Measurements from ENCODE around the gene MPRIP.

The MPRIP gene

DNA sequence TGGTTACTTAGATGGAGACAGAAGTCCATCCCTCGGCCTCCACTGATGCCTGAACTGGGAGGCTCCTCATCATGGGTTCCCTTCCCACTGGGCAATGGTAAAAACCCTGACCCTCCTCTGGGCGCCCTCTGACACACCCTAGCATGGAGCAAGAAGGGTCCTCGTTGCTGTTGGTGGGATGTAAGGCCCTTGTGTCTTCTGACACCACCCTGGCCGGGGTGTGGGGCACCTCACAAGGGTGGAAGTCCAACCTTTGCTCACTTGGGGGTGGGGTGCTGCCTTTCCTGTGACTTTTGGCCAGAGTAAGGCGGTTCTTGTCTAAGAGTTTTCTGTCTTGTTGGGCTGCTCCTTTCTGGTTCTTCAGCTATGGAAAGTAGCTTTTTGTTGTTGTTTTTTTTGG, 28.7 kb downstream of the MPRIP start:
- DNase-seq (ENCODE audit: low read depth, low spot score): no peak

DNA sequence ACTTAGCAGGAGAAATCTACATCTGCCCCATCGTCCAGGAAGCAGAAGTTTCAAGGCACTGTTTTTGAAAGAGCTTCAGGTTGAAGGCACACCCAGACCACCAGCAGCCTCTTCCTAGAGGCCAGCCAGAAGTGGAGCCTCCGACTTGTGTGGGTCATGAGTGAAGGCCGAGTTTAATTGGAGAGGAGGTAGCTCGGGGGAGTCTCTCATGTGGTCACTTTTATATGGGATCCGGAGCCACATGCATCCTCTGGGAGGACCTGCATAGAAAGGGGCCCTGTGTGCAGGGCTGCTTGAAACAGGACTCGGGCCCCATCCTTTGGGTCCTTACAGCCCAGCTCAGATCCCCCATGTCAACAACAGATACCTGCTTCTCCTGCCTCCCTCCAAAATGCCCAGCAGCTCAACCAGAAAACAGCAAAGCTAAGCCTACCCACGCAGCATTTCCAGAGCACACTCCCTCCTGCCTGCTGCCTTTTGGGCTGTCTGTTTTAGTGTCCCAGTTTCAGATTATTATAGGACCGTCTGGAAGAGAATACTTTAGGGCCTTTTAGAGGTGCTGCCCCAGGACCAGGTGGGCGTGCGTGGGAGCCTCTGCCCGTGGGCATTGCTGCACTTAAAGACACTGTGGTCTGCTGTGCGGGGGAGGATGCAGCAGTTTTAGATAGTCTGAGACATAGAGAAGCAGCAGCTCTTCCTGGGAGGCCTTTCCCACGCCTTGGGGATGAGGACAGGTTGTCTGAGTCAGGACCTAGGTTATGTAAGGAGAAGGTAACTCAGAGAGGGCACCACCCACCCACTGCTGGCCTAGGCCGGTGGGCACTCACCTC, 29.5 kb downstream of the MPRIP start:
- no peak for DNase-seq (ENCODE audit: low read depth, low spot score)

DNA sequence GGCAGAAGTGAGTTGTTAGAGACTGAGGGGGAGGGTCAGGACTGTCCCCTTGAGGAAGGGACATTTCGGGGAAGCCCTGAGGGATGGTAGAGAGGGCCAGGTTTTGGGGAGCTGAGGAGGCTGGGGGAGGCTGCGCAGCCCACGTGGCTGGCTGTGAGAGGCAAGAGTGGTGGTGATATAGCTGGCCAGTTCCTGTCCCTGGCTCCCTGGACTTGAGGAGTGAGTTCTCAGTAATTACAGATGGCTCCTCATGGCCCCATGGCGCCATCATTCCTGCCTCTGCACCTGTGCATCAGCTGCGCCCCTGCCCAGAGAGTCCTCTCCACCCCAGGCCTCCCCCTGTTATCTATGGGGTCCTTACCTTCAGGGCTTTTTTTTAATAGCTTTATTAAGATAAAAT, 30.3 kb downstream of the MPRIP start:
- DNase-seq (ENCODE audit: low read depth, low spot score): no peak

DNA sequence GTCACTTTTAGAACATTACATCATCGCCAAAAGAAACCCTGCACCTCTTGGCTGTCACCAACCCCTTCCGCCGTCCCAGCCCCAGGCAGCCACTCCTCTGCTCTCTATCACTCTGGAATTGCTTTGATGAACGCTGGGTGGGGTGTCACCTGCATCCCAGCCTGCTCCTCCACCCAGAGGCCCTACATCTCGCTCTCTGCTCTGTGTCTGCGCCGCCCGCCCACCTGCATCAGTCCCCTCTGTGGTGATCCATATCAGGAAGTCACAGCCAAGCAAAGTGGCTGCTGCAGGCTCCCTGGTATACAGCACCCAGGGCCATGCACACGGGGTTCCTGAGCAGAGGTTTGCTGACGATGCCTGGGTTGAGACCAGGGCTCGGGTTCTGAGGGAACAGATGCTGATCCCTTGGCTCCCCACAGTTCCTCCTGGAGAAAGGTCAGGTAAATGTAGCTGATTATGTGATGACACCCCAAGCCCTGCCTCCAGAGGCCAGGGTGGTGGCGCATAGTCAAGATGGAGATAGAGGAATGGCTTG, 30.8 kb downstream of the MPRIP start:
- no peak for DNase-seq (ENCODE audit: low read depth, low spot score)

DNA sequence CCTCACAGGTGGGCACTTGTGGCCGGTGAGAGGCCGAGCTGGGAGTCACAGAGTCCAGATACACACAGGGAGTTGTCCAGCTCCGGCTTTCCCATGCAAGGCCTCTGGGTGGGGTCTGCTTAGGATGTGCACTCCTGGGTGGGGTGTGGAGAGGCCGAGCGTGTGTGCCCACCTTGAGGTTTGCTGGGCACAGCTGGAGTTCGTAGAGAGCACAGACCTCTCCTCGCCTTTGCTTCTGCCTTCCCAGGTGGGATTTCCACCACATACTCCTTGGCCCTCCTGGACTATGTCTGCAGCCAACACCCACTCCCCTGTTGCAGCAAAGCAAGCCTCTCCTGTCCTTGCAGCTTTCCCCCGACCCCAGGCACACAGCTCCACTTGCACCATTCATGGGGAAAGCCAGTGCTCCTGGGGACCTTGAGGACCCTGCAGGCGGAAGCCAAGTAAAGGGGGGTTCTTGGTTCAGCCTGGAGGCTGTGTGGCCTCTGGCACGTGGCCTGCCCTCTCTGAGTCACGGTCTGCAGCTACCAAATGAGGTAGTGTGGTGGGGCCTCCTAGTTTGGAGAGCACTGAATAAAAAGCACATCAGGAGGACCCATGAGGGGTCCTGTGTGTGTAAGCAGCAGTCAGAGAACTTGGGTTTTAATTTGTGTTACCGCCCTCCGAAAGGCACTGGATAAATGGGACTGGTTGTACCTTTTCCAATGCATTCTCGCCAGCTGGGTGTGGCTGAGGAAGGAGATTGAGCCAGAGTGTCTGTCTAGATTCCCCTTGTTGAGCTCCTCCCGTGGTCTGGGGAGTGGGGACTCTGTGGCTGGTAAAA, 31.5 kb downstream of the MPRIP start:
- DNase-seq (ENCODE audit: low read depth, low spot score): peak; percentile 35

DNA sequence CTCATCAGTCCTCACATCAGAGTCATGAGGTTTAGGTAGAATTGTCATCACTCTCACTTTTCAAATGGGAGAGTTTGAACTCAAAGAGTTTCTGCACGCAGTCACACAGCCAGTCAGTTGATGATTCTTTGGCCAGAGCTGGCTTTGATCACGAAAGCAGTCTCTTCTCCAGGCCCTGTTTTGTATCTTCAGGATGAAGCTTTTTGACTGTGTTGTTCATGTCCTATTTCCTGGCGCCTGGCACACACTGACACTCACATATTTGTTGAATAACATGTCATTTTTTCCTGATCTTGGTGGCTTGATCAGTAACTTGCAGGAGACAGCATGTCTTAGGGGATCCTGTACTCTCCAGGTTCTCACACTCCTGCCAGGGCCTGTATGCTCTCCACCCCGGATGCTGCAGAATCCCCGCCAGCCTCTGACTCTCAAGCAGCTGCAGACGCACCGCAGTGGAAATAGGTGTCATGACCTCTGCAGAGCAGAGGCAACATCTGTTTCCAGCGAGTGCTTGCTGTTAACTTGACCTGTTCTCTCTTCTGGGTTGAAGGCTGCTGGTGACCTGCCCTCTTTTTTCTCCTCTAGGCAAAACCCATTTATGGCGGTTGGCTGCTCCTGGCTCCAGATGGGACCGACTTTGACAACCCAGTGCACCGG, 33.0 kb downstream of the MPRIP start:
- DNase-seq (ENCODE audit: low read depth, low spot score): no peak

DNA sequence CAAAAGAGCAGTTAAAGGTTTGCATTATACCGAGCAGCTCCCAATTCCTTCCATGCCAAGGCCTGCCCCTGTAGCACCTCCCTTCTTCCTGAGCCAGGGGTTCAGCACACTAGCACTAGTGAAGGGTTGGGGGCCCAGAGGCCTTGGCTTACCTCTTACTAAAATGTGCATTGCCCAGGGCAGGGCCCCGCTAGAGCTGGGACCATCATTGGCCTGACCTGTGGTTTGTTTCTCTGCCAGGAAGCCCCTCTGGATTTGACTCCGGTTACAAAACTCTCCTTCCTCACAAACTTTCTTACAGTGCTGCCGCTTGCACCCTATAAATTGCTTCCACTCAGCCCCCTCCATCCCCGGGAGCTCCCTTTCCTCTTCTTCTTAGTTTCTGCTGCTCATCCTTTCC, 33.8 kb downstream of the MPRIP start:
- no peak for DNase-seq (ENCODE audit: low read depth, low spot score)

DNA sequence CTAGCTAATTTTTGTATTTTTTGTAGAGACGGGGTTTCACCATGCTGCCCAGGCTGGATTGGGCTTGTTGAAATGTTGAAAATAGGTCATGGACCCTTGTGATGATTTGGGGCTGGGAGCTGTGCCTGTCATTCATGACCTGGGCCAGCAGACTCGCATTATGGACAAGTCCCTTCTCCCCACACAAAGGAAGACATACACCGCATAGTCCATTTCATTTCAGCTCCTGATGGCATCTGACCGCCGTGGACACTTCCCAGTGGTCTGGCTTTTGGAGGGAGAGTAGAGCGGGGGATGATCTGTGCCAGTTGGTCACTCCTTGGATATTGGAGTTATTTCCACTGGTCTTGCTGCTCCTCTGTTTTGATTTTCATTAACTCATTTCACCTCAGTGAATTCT, 34.8 kb downstream of the MPRIP start:
- DNase-seq (ENCODE audit: low read depth, low spot score): no peak

DNA sequence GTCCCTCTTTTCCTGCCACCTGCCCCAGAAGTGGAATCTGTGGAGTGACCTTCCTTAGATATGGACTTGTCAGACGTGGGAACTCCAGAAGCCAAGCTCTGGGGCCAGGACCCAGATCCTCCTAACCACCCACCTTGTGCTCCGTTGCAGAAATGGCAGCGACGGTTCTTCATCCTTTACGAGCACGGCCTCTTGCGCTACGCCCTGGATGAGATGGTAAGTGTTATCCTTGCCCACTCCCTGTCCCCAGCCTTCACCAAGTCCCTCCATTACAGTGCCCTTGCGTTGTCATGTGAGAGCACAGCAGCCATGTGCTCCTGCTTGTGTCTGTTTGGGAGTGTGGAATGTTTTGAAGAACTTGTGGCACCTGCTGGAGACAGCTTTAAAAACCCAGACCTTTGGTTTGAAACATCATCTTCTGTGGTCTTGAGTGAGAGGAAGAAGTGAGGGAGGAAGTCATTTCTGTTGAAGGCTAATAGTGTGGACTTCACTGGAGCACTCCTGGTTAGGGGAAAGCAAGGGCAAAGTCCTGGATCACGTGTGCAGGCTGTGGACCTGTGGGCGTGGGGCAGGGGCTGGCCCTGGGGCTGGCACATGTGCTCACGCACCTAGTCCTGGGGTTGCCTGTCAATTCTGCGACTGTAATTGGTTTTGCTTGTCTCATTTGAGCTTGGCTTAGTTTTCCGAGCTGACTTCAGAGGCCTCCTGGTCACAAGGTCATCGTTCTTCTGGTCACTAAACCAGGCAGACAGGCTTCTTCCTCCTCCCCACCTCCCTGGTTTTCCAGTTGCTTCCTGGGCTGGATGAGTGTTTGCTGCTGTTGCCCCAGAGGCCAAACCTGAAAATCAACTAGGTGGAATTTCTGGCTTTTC, 35.8 kb downstream of the MPRIP start:
- DNase-seq (ENCODE audit: low read depth, low spot score): no peak

DNA sequence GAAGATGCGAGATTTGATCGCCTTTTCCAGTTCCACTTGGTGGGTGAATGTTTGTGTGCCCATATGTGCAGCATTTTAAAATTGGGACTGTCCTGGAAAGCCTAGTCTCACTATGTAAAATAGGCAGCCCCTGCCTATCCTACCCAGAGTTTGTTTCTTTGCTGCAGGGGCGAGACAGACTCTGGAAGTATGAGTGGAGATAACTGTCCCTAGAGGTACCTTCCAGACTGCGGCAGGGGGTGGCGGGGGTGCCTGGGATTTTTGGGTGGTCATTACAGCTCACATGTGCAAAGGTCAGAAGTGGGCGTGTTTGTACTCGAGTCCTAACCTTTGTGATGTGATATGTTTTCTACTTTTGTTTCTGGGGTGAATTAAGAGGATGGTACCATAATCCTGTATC, 36.6 kb downstream of the MPRIP start:
- no peak for DNase-seq (ENCODE audit: low read depth, low spot score)

DNA sequence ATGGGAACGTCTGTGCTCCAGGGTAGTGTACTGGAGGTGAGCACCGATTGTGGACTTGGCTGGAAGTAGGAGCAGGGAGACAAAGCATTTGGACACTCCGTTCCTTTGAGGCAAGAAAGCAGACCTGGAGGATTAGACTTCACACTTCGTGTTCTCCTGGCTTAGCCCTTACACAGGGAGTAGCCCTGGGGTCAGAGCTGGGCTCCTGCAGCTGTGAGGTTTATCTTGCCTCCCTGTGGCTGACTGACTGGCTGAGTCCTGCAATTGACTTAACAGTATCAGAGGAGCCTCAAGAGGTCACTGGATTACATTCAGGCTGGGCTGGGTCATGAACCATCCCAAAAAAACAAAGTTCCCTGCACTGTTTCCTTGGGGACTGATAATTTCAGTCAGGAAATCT, 37.1 kb downstream of the MPRIP start:
- DNase-seq (ENCODE audit: low read depth, low spot score): no peak

DNA sequence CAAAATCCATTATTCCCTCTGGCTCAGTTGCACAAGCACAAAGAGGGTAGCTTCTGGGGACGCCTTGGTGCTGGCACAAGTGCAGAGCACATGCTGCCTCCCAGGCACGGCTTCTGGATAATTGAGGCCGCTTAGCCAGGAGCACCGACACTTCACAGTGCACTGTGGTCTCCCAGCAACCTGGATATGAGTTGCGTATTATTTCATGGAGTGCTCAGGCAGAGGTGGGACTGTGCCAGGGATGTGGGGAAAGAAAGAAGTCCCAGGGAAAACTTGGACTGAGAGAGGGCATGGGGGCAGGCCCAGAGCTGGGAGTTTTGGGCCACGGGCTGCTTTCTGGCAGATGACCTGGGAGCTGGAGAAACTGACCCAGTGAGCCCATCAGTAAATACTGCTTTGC, 37.5 kb downstream of the MPRIP start:
- DNase-seq (ENCODE audit: low read depth, low spot score): no peak

DNA sequence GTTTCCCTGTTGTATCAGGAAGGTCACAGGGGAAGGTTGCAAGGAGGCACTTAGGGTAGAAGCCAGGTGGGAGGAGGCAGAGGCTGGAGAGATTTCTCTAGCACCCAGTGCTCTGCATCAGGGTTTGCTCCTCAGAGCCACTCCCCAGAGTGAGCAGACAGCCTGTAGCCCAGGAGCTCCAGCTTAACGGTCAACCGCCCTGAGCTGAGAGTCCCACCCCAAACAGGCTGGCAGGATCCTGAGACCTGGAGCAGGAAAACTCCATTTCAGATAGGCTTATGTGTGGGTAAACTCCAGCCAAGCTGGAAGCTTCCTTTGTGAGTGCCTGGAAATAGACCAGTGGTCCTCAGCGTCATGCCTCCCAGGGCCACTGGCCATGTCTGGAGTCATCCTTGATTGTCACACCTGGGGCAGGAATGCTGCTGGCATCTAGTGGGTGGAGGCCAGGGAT, 37.9 kb downstream of the MPRIP start:
- no peak for DNase-seq (ENCODE audit: low read depth, low spot score)

DNA sequence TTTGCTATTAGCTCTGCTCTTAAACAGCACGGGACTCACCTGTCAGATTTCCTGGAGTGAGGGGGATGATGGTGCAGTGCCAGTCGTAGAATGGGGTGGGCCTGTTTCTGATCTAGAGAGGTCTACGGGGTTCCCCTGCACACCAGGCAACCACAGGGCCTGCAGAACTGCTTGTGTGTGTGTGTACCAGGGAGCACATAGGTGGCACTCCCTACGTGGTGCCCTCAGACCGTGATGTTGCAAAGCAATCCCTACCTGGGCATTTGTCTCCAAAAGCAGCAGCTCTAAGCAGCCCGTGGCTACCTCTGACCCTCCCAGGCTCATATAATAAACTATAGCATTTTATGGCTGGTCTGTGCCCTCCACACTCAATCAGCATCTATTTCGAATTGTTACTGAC, 38.5 kb downstream of the MPRIP start:
- DNase-seq (ENCODE audit: low read depth, low spot score): no peak

DNA sequence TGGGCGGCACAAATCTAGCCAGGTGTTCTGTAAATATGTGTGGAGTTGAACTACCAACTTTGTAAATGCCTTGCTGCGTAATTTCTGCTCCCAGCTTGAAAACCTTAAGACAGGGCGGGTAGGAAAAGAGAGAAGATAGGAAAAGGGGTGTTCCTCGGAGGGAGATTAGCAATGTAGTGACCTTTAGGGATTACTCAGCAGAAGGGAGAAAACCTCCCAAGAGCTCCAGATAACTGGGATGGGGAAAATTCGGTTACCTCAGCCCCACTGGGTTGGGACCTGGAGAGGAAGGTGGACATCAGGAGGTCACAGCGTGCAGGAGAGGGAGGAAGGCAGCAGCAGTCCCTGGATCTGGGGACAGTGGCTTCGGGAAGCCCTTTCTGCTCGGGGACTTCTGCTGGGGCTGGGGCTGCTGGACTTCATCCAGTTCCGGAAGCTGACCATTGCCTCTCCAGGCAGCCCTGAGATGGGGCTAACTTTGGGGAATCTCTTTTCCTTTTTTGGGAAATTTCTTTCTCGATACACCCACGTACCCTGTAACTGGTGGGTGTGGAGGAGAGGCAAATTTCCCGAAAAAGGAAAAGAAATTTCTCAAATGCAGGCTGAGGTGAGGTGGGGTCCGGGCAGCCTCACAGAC, 39.2 kb downstream of the MPRIP start:
- no peak for DNase-seq (ENCODE audit: low read depth, low spot score)

DNA sequence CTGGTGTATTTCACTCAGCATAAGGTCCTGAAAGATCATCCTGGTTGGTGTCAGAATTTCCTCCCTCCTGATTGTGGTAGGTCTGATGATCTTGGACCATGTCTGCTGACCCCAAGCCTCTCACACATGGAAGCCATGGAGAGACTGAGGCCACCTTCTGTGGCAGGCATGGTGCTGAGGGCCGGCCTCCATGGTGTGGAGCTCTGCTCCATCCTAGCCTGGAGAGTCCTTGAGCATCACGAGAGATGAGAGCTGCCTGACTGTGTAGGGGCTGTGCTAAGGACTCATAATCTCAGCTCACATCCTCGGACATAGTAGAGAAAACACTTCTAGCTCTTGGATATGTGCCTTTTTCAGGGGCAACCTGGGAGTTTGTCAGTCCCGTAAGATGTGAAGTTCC, 40.6 kb downstream of the MPRIP start:
- no peak for DNase-seq (ENCODE audit: low read depth, low spot score)

DNA sequence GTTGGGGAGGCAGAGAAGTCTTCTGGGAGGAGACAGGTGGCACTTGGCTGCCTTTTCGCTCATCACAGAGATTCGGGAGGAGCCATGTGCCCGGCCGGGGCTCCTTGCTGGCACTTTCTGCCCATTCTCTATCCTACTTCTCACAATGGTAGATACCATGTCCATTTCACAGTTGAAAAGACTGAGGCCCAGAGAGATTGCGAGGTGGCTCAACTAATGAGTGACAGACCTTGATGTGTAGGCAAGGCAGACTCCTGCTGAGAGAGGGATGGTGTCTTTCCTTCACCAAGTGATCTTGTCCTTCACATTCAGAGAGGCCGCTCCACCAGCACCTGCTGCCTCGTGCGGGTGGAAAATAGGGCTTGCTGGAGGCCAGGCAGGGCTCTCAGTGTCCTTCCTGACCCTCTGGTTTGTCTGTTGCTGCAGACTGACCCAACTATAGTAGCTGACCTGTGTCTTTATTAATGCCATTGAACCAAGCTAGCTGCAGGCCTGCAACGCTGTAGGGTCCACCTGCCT, 42.1 kb downstream of the MPRIP start:
- DNase-seq (ENCODE audit: low read depth, low spot score): no peak

DNA sequence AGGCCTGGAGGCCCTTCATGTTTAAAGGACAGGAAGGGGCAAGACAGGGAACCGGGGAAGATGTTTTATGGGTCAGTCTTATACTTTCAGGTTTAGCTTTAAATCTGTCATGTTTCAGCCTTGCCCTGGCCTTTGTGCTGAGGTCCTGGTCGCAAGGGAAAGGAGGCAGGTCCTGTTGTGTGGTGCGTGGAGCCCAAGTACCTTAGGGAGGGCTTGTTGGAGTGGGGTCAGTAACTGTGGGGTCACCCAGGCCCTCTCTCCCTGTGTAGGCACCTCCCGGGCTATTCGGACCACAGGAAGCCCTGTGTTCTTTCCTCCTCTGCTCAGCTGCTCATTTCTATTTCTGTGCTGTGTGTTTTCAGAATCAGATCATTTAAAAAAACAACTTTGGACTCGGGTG, 42.7 kb downstream of the MPRIP start:
- DNase-seq (ENCODE audit: low read depth, low spot score): no peak

DNA sequence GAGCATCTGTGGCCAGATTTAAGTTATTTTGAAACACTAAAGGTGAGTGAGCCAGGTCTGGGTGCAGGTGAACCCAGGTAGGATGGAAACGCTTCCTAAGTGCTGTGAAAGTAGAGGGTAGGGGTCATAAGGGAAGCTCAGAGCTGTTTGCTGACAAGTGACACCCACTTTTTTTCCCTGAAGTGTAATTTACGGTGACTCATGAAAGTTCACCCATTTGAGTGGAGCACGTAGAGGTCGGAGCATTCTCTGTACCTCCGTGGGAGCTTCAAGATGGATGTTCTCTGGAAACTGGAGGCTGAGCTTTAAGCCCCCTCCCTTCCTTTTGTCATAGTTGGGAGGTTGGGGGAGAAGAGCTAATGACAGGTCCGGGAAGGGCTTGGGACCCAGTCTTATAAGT, 44.3 kb downstream of the MPRIP start:
- no peak for DNase-seq (ENCODE audit: low read depth, low spot score)

DNA sequence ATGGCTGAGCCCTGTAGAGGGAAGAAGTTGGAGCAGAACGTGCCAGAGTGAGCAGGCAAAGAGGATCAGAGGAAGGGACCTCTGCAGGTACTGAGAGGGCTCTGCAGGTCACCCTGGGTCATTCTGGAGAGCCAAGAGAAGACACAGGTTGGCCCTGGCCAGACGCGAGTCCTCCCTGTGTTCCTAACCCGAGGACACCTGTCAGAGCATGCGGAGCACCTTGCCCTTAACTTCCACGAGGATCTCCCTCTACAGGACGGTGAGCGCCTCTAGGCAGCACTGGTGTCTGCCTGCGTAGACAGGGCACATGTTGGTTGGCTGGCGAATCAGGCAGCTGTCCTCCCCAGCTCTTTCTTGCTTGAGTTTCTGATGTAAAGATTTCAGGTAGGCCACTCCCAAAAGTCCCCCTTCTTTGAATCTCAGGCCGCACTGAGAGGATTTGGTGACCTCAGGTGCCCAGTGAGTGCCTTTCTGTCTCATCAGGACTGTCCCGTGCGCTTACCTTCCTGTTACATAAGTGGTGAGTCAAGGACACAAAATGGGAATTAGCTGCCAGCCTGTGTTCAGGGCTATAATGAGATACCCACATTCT, 45.3 kb downstream of the MPRIP start:
- no peak for DNase-seq (ENCODE audit: low read depth, low spot score)
